Trophoblast cell (in vitro differentiated cells and primary cell): ENCODE measurements around the gene FAM131B. TPM values are rescaled to one million over a fixed set of nuclear protein-coding genes. Genes with fewer than 3 reads are reported as not detected.
A peak's percentile ranks its signal among the peaks of the same experiment; 100 is the strongest.

ENCODE experiments used
- DNase-seq, 2 donors: peaks; one replicate each; pipeline ENCODE4 v3.0.0-alpha.2; 2016
- H2AFZ ChIP-seq: 2 replicates; pipeline ENCODE4 v1.6.1; 2013; ENCODE audit warnings: low read length, moderate library complexity, mild to moderate bottlenecking; ENCODE audit not compliant: insufficient read depth, poor library complexity
- H2AK5ac ChIP-seq: 2 replicates; pipeline ENCODE4 v1.6.1; 2013; ENCODE audit warnings: mild to moderate bottlenecking, low read length
- H2BK120ac ChIP-seq: 2 replicates; pipeline ENCODE4 v1.6.1; 2013; ENCODE audit warnings: low read length, mild to moderate bottlenecking, moderate library complexity; ENCODE audit not compliant: insufficient read depth, poor library complexity
- H2BK12ac ChIP-seq: 2 replicates; pipeline ENCODE4 v1.6.1; 2013; ENCODE audit warnings: mild to moderate bottlenecking, low read length, moderate library complexity
- H2BK5ac ChIP-seq: 2 replicates; pipeline ENCODE4 v1.6.1; 2013; ENCODE audit warnings: low read length, low read depth, moderate library complexity, mild to moderate bottlenecking; ENCODE audit not compliant: poor library complexity
- H3K14ac ChIP-seq: 2 replicates; pipeline ENCODE4 v1.6.1; 2013; ENCODE audit warnings: mild to moderate bottlenecking, low read length
- H3K18ac ChIP-seq: 2 replicates; pipeline ENCODE4 v1.6.1; 2013; ENCODE audit warnings: mild to moderate bottlenecking, low read length
- H3K23ac ChIP-seq: 2 replicates; pipeline ENCODE4 v1.6.1; 2013; ENCODE audit warnings: low read length
- H3K27ac ChIP-seq: 2 replicates; pipeline ENCODE4 v1.5.1; 2013; ENCODE audit warnings: low read depth, mild to moderate bottlenecking, inconsistent platforms, low read length, moderate library complexity
- H3K27me3 ChIP-seq: 2 replicates; pipeline ENCODE4 v1.6.1; 2013; ENCODE audit warnings: inconsistent platforms, mild to moderate bottlenecking, low read length, moderate library complexity; ENCODE audit not compliant: insufficient read depth
- H3K36me3 ChIP-seq, 2 experiments: 1 replicate in 1 of 2; 2 replicates in 1 of 2; pipeline ENCODE4 v1.6.1; 2013; ENCODE audit warnings: low read length in 2 of 2, mild to moderate bottlenecking in 2 of 2, moderate library complexity in 1 of 2; ENCODE audit not compliant: insufficient read depth in 2 of 2, control insufficient read depth in 1 of 2
- H3K4ac ChIP-seq: 2 replicates; pipeline ENCODE4 v1.6.1; 2013; ENCODE audit warnings: low read depth, mild to moderate bottlenecking, low read length, moderate library complexity
- H3K4me1 ChIP-seq, 2 experiments: 1 replicate in 1 of 2; 2 replicates in 1 of 2; pipeline ENCODE4 v1.6.1; 2013; ENCODE audit warnings: low read length in 2 of 2, mild to moderate bottlenecking in 2 of 2, moderate library complexity in 1 of 2; ENCODE audit not compliant: insufficient read depth in 2 of 2, control insufficient read depth in 1 of 2
- H3K4me2 ChIP-seq: 2 replicates; pipeline ENCODE4 v1.6.1; 2013; ENCODE audit warnings: inconsistent platforms, mild to moderate bottlenecking, low read length, moderate library complexity
- H3K4me3 ChIP-seq: 2 replicates; pipeline ENCODE4 v1.5.1; 2013; ENCODE audit warnings: mild to moderate bottlenecking, low read depth, low read length, inconsistent platforms
- H3K79me1 ChIP-seq: one replicate; pipeline ENCODE4 v1.6.1; 2013; ENCODE audit warnings: low read length
- H3K79me2 ChIP-seq: 2 replicates; pipeline ENCODE4 v1.6.1; 2013; ENCODE audit warnings: low read length, mild to moderate bottlenecking; ENCODE audit not compliant: control insufficient read depth, insufficient read depth, poor library complexity
- H3K9ac ChIP-seq: 2 replicates; pipeline ENCODE4 v1.6.1; 2013; ENCODE audit warnings: mild to moderate bottlenecking, low read length
- H3K9me3 ChIP-seq: 2 replicates; pipeline ENCODE4 v1.6.1; 2013; ENCODE audit warnings: low read depth, mild to moderate bottlenecking, control low read depth, inconsistent platforms, low read length; ENCODE audit not compliant: insufficient read depth
- H4K12ac ChIP-seq: 2 replicates; pipeline ENCODE4 v1.6.1; 2013; ENCODE audit warnings: low read depth, mild to moderate bottlenecking, low read length, moderate library complexity
- H4K8ac ChIP-seq: 2 replicates; pipeline ENCODE4 v1.6.1; 2013; ENCODE audit warnings: low read depth, mild to moderate bottlenecking, low read length, moderate library complexity
- H4K91ac ChIP-seq: one replicate; pipeline ENCODE4 v1.6.1; 2013; ENCODE audit warnings: low read depth, mild to moderate bottlenecking, low read length, moderate library complexity
- WGBS: extraction: QIAGEN DNeasy Blood & Tissue Kit; methylation state at CpG from one replicate; pipeline ENCODE4 v1.1.7; 2013; ENCODE audit warnings: missing lambda C conversion rate; ENCODE audit not compliant: insufficient read length, insufficient coverage; ENCODE audit errors: extremely low coverage; 5-methylcytosine and 5-hydroxymethylcytosine counted together
- polyA plus RNA-seq: library from polyadenylated mRNA; stranded (reverse); fragments of 200-250 nt; gene quantifications from 2 replicates; pipeline ENCODE4 v1.2.3, GENCODE V29; 2013

Gene FAM131B
- 0.22 and 0.28 TPM in 2 replicates for polyA plus RNA-seq

DNA sequence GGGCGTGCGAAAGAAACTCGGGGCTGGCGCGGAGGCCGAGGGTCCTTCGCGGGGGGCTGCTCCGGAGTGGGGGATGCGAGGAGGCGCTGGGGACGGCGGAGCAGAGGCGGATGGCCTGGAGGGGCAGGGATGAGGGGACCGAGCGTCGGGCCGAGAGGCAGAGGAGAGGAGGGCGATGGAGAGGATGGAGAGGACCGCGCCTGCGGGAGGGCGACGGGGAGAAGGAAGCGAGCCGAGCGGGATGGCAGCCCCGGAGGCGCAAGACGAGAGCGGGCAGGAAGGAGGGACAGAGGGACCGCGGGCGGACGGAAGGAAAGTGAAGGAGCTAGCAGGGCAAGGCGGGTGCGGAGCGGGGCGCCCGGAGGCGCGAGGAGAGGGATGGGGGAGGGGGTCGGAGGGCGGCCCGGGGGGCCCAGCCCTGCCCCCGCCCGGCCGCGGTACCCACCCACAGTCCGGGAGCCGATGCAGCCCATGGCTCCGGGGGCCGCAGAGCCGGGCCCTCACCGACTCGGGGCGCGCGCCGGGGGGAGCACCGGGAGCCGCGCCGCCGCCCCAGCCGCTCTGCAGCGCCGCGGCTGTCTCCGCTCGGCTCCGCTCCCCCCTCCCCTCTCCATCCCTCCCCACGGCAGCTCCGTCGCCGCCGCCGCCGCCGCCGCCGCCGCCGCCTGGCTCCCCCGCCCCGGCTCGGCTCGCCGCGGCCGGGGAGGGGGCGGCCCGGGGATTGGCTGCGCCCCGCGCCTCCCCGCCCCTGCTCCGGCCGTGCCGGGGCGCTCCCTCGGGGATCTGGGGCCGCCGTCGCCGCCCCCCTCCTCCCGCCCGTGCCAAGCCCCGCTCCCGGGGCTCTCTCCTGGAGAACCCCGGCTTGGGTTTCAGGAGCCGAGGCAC, at the start of gene FAM131B:
FAM131B (minus strand) TSS at position 583 of the 885 bp plus-strand sequence; CDS start at position 473, 110 bp downstream.
- Histone ChIP-seq H3K23ac (no peak within 1 kb of the TSS), H3K14ac (no peak within 1 kb of the TSS), H3K27me3 (peaks cover 46% of the 10 kb centered on the region), H3K4me2 (peak within 1 kb of the TSS; percentile 60), H3K27ac (no peak within 1 kb of the TSS), H3K18ac (no peak within 1 kb of the TSS), H3K4me1 (peaks cover 0 to 5% of the 10 kb centered on the region in 2 experiments), H4K8ac (no peak within 1 kb of the TSS), H3K79me2 (no peaks in the 10 kb centered on the region), H2BK12ac (no peak within 1 kb of the TSS), H3K9me3 (peaks cover 2% of the 10 kb centered on the region), H2BK120ac (no peak within 1 kb of the TSS), H3K4me3 (peak within 1 kb of the TSS; percentile 57), H3K79me1 (no peaks in the 10 kb centered on the region), H4K12ac (no peak within 1 kb of the TSS), H4K91ac (no peak within 1 kb of the TSS), H3K4ac (no peak within 1 kb of the TSS), H3K9ac (no peak within 1 kb of the TSS), H2AK5ac (no peak within 1 kb of the TSS), H2AFZ (no peak within 1 kb of the TSS), H2BK5ac (no peak within 1 kb of the TSS), H3K36me3 (no peaks in the 10 kb centered on the region)
- DNase-seq: no peak
- no CpG with 5 or more reads among the region's 112 CpGs for WGBS

DNA sequence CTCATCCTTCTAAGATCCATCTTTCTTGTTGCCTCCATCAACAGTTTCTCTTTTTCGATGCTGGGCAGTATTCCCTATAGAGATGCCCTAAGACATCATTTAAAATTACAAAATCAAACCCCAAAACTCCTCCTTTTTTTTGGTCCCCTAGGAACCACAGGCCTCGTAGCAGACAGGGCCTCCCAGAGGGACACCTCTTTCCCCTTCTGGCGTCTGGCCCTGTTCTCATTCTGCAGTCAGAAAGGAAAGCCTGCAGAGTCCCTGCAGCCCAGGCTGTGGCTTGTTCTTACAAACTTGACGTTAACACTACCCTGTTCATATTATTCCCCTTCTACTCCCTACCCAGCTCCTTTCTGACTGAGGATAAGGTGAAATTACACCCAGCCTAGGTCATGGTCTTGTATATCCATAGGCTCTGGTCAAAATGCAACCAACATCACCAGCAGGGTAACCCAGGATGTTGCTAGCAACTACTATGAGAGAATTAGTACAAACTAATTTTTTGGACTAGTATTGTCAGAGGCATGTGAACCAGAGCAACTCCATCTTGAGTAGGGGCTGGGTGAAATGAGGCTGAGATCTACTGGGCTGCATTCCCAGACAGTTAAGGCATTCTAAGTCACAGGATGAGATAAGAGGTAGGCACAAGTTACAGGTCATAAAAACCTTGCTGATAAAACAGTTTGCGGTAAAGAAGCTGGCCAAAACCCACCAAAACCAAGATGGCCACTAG, 49.6 kb upstream of the FAM131B start:
- H3K4me3 ChIP-seq: no peak overlapping the region
- DNase-seq: no peak

DNA sequence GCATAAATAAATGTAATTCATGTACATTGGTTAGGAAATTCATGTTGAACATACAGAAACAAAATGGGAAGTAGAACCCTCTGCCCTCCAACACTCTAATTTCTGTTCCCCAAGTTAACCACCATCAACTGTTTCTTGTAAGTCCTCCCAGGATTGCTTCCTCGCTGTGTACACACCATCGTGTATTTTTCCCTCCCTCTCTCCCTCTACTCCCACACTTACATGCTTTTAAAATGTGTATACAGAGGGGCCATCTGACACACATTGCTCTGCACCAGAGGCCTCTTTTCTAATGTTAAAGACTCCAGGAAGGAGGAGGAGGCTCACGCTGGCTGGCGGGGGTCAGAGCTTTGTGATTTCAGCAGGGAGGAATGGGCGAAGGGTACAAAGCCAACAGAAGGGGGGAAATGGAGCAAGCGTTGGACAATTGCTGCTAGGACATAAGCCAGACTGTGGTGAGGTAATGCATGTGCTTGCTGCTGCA, 48.0 kb upstream of the FAM131B start:
- no peak overlapping the region for H4K12ac ChIP-seq
- peaks cover 14% of the 10 kb centered on the region for H3K79me1 ChIP-seq
- no peak overlapping the region for H2BK12ac ChIP-seq
- peak overlapping the region; percentile 26 for H4K91ac ChIP-seq
- peak overlapping the region; percentile 32 for H4K8ac ChIP-seq
- H2AFZ ChIP-seq: no peak overlapping the region
- no peak overlapping the region for H2AK5ac ChIP-seq
- no peaks in the 10 kb centered on the region for H3K27me3 ChIP-seq
- no peak for DNase-seq
- H3K79me2 ChIP-seq: peaks cover 8% of the 10 kb centered on the region
- no peak overlapping the region for H3K4ac ChIP-seq
- H3K9ac ChIP-seq: no peak overlapping the region
- no peak overlapping the region for H3K14ac ChIP-seq
- WGBS: no CpG with 5 or more reads among the region's 6 CpGs
- H3K9me3 ChIP-seq: no peaks in the 10 kb centered on the region
- H2BK5ac ChIP-seq: no peak overlapping the region
- H3K36me3 ChIP-seq: no peaks in the 10 kb centered on the region
- H3K4me2 ChIP-seq: peak overlapping the region; percentile 16
- H3K18ac ChIP-seq: no peak overlapping the region
- H3K4me3 ChIP-seq: no peak overlapping the region
- H3K4me1 ChIP-seq: peaks cover 26 to 34% of the 10 kb centered on the region in 2 experiments
- H3K23ac ChIP-seq: no peak overlapping the region
- H2BK120ac ChIP-seq: no peak overlapping the region
- peak overlapping the region; percentile 54 for H3K27ac ChIP-seq

More for the DNA sequence above, 49.6 kb upstream of the FAM131B start:
- peaks cover 14% of the 10 kb centered on the region for H3K79me1 ChIP-seq
- no peak overlapping the region for H3K4ac ChIP-seq
- no peak overlapping the region for H4K91ac ChIP-seq
- no peak overlapping the region for H4K12ac ChIP-seq
- H4K8ac ChIP-seq: no peak overlapping the region
- no peak overlapping the region for H3K27ac ChIP-seq
- H3K4me2 ChIP-seq: no peak overlapping the region
- H3K9ac ChIP-seq: no peak overlapping the region
- H2BK5ac ChIP-seq: no peak overlapping the region
- H3K14ac ChIP-seq: no peak overlapping the region
- no peak overlapping the region for H3K23ac ChIP-seq
- no peak overlapping the region for H2AFZ ChIP-seq
- H3K9me3 ChIP-seq: no peaks in the 10 kb centered on the region
- no peaks in the 10 kb centered on the region for H3K36me3 ChIP-seq
- peaks cover 8% of the 10 kb centered on the region for H3K79me2 ChIP-seq
- no peaks in the 10 kb centered on the region for H3K27me3 ChIP-seq
- no CpG with 5 or more reads among the region's 5 CpGs for WGBS
- H3K18ac ChIP-seq: no peak overlapping the region
- no peak overlapping the region for H2BK12ac ChIP-seq
- no peak overlapping the region for H2AK5ac ChIP-seq
- H2BK120ac ChIP-seq: no peak overlapping the region
- H3K4me1 ChIP-seq: peaks cover 15 to 24% of the 10 kb centered on the region in 2 experiments
